ENCODE data around the gene TINAGL1.
"Not testable (repeated sequence)": the region's sequence is repeated elsewhere in the genome, so short reads cannot be mapped to it uniquely, and the experiment has no call there.

Gene TINAGL1

GRCh38 chr1:31583995-31584868 is 7.9 kb downstream of the TINAGL1 start:
- DNase-seq: no peak

GRCh38 chr1:31584869-31585735 is 8.8 kb downstream of the TINAGL1 start:
- DNase-seq: no peak

- no peak for DNase-seq
Measured at GRCh38 chr1:31585736-31586365, 9.5 kb downstream of the TINAGL1 start.

GRCh38 chr1:31586376-31587327 is 10.3 kb downstream of the TINAGL1 start:
- DNase-seq: no peak

GRCh38 chr1:31587328-31587699 is 11.0 kb downstream of the TINAGL1 start:
- not testable (repeated sequence) for DNase-seq

GRCh38 chr1:31587720-31588423 is 11.6 kb downstream of the TINAGL1 start:
- DNase-seq: peak; percentile 45

- DNase-seq: no peak
Measured at GRCh38 chr1:31588751-31589515, 12.6 kb downstream of the TINAGL1 start.

GRCh38 chr1:31591425-31592093 is 15.2 kb downstream of the TINAGL1 start:
- DNase-seq: no peak

GRCh38 chr1:31592132-31592531 is 15.8 kb downstream of the TINAGL1 start:
- DNase-seq: no peak

- DNase-seq: no peak
Measured at GRCh38 chr1:31593136-31593665, 16.9 kb downstream of the TINAGL1 start.

GRCh38 chr1:31593770-31594632 is 17.7 kb downstream of the TINAGL1 start:
- peak; percentile 77 for DNase-seq

GRCh38 chr1:31595836-31596736 is 19.8 kb downstream of the TINAGL1 start:
- no peak for DNase-seq

- DNase-seq: no peak
Measured at GRCh38 chr1:31596737-31597097, 20.4 kb downstream of the TINAGL1 start.

GRCh38 chr1:31598980-31599379 is 22.7 kb downstream of the TINAGL1 start:
- no peak for DNase-seq

- no peak for DNase-seq
Measured at GRCh38 chr1:31600641-31601040, 24.3 kb downstream of the TINAGL1 start.

GRCh38 chr1:31602081-31602480 is 25.8 kb downstream of the TINAGL1 start:
- DNase-seq: no peak

- DNase-seq: no peak
Measured at GRCh38 chr1:31605908-31606427, 29.7 kb downstream of the TINAGL1 start.

- DNase-seq: no peak
Measured at GRCh38 chr1:31607360-31607759, 31.0 kb downstream of the TINAGL1 start.
